Measurements from ENCODE around the gene ZNF764.
"Not testable (repeated sequence)": the region's sequence is repeated elsewhere in the genome, so short reads cannot be mapped to it uniquely, and the experiment has no call there.

ZNF764 gene

DNA sequence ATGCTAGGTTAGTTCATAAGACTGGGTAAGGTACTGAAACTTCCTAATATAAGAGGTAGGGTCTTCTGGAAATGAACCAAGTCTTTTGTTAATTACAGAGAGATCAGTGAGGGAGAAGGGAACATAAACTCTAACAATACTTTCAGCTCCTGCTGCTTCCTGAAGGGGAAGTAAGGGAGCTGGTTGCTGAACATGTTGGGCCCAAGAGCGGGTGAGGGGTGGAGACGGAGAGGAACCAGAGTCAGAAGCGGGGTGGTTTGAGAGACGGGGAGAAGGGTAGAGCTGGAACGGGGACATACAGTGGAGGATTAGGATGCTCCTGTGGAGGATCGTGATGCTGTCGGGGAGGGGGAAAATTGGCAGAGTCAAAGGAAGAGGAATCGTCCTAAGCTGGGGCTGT is 12.1 kb downstream of the ZNF764 start:
- no peak for TF ChIP-seq POLR2A (IDR thresholded peaks at IDR 0.05; ENCODE audit: low read depth, low read length)
- FAIRE-seq (no peak), DNase-seq (ENCODE audit: insufficient read length, low spot score) (no peak)

DNA sequence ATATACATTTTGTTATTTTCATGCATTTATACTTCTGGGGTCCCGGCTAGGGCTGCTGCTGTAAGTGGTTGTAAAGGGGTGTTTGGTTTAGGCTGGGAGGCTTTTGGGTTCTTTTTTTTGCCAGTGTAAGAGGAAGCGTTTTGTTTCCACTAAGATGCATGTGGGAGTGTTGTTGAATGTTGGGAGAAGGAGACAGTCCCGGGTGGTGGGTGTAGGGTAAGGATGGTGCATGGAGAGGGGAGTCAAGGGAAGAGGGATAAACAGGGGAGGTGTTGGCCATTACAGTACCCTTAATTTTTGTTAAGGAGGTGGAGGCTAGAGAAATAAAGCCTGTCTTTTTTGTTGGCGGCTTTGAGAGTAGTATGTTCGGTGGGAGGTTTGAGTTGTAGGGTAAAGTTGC is 15.1 kb downstream of the ZNF764 start:
- no peak for TF ChIP-seq POLR2A (IDR thresholded peaks at IDR 0.05; ENCODE audit: low read depth, low read length)
- FAIRE-seq (no peak), DNase-seq (ENCODE audit: insufficient read length, low spot score) (no peak)

GRCh38 chr16:30541502-30542329 is 16.5 kb downstream of the ZNF764 start:
- FAIRE-seq = peak; percentile 60
- DNase-seq (ENCODE audit: insufficient read length, low spot score) = peak; percentile 67
- TF ChIP-seq POLR2A (IDR thresholded peaks at IDR 0.05; ENCODE audit: low read depth, low read length) = no peak

DNA sequence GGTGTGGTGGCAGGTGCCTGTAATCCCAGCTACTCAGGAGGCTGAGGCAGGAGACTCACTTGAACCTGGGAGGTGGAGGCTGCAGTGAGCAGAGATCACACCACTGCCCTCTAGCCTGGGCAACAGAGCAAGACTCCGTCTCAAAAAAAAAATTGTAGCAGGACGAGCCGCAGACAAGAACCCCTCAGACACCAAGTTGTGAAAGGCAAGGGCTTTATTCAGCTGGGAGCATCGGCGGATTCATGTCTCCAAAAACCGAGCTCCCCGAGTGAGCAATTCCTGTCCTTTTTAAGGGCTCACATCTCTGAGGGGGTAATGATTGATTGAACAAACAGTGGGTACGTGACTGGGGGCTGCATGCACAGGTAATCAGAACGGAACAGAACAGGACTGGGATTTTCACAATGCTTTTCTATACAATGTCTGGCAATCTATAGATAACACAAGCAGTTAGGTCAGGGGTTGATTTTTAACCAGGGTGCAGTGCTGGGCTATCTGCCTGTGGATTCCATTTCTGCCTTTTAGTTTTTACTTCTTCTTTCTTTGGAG is 17.2 kb downstream of the ZNF764 start:
- FAIRE-seq; DNase-seq (ENCODE audit: insufficient read length, low spot score): not testable (repeated sequence)

DNA sequence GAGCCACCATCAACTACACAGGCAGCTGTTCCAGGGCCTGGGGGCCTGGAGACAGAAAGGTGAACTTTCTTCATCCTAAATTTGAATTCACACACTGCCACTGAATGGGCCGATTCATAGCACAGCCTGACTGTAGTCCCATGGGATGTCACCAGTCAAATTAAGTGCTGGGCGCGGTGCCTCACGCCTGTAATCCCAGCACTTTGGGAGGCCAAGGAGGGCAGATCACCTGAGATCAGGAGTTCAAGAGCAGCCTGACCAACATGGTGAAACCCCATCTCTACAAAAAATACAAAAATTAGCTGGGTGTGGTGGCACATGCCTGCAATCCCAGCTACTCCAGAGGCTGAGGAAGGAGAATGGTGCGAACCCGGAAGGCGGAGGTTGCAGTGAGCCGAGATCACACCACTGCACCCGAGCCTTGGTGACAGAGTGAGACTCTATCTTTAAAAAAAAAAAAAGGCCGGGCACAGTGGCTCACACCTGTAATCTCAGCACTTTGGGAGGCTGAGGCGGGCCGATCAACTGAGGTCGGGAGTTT is 18.1 kb downstream of the ZNF764 start:
- FAIRE-seq; DNase-seq (ENCODE audit: insufficient read length, low spot score): not testable (repeated sequence)

- no peak for DNase-seq (ENCODE audit: insufficient read length, low spot score)
- FAIRE-seq = no peak
- no peak for TF ChIP-seq POLR2A (IDR thresholded peaks at IDR 0.05; ENCODE audit: low read depth, low read length)
These were observed 18.9 kb downstream of the ZNF764 start for GRCh38 chr16:30539000-30539964.

DNA sequence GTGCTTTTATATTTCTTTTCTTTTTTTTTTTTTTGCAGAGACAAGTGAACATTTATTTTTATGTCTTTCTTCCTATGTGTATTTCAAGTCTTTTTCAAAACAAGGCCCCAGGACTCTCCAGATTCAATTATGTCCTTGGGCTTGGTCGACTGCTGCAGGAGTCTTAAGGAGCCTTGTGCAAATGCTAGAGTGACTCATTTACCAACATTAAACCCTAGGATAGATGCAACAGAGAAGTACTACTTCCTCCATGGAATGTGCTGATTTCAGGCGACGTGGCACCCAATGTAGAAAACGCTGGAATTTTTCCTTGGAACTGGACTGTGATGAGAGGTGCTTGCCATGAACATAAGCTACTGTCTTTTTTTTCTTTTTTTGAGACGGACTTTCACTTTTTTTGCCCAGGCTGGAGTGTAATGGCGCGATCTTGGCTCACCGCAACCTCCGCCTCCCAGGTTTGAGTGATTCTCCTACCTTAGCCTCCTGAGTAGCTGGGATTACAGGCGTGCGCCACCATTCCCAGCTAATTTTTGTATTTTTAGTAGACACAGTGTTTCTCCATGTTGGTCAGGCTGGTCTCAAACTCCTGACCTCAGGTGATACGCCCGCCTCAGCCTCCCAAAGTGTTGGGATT is 21.7 kb downstream of the ZNF764 start:
- FAIRE-seq; DNase-seq (ENCODE audit: insufficient read length, low spot score): not testable (repeated sequence)

GRCh38 chr16:30535777-30536190 is 22.4 kb downstream of the ZNF764 start:
- no peak for FAIRE-seq
- no peak for DNase-seq (ENCODE audit: insufficient read length, low spot score)
- no peak for TF ChIP-seq POLR2A (IDR thresholded peaks at IDR 0.05; ENCODE audit: low read depth, low read length)

DNA sequence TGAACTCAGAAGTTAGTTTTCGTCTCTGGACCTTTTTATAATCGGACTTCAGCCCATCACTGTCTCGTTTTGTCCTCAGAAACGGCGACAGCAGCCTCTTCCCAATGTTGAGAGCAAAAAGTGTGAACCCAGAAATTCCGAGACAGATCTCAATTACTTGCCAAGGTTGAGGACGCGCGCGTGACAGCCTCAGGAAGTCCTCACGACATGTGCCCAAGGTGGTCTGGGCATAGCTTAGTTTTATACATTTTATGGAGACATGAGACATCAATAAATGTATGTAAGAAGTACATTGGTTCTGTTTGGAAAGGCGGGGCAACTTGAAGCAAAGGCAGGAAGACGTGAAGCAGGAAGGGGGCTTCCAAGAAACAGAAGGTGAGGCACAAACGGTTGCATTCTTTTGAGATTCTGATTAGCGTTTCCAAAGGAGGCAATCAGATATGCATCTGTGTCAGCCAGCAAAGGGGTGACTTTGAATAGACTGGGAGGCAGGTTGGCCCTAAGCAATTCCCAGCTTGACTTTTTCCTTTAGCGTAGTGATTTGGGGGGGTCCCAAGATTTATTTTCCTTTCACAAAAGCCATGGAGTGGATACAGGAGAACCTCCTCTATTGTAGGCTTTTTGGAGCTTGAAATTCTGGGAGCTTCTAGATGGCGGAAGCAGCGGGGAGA is 22.9 kb downstream of the ZNF764 start:
- TF ChIP-seq POLR2A (IDR thresholded peaks at IDR 0.05; ENCODE audit: low read depth, low read length) = no peak
- no peak for FAIRE-seq
- no peak for DNase-seq (ENCODE audit: insufficient read length, low spot score)

DNA sequence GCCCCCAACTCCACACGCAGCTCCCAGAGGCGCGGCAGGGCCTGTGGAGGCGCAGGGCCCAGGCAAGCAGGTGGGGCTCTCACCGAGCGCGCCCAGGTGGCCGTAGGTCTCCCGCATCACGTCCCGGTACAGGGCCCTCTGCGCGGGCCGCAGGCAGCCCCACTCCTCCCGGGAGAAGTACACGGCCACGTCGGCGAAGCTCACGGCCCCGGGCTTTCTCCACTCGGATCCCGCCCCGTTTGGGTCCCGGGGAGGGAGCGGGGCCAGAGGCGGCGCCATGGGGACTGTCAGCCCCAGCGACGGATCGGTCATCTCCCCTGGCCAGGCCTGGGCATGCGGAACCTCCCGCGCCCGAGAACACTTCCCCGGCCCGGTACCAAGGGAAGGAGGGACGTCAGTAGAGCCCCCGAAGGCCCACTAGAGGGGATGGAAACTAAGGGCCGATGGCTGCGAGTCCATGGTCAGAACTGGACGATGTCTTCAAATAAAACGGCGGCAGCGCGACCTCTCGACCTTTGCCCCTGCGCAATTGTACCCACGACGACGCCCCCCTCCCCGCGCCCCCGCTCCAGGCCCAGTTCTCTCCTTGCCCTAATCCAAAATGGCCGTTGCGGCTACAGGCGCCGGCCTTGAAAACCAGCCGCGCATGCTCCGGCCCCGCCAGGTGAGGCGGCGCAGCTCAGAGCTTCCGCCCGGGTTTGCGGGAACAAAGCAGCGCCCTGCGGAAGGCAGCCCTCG is 23.6 kb downstream of the ZNF764 start, which contains the start of gene ZNF747:
Gene ZNF747 (minus strand): TSS at position 491 of the 738 bp plus-strand sequence. CDS start 179 bp downstream, at position 312.
- FAIRE-seq (no peak), DNase-seq (ENCODE audit: insufficient read length, low spot score) (peak; percentile 85)
- TF ChIP-seq POLR2A (IDR thresholded peaks at IDR 0.05; ENCODE audit: low read depth, low read length) = peak; percentile 28; the same call in 1 of the 2 replicates

GRCh38 chr16:30533748-30534367 is 24.3 kb downstream of the ZNF764 start:
- DNase-seq (ENCODE audit: insufficient read length, low spot score) = no peak
- no peak for FAIRE-seq
- TF ChIP-seq POLR2A (IDR thresholded peaks at IDR 0.05; ENCODE audit: low read depth, low read length) = no peak

DNA sequence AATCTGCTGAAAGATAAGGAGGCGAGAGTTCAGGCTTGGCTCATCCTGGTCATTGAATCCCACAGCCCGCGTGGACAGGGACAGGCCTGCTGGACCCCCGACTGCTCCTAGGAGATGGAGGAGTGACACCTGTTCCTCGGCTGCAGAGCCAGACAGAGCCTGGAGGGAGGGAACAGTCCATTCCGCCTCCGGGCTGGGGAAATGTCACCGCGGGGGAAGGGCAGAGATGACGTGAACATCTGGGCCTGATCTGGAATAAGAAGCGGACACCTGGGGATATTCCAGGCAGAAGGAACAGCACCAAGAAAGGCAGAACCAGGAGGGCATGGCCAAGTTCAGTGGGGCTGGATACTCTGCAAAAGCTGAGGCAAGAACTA is 25.0 kb downstream of the ZNF764 start:
- no peak for FAIRE-seq
- DNase-seq (ENCODE audit: insufficient read length, low spot score) = no peak
- TF ChIP-seq POLR2A (IDR thresholded peaks at IDR 0.05; ENCODE audit: low read depth, low read length) = no peak

Measured in H54 (cell line).